ENCODE data around the gene RSU1. TPM values are rescaled to one million over a fixed set of nuclear protein-coding genes. Genes with fewer than 3 reads are reported as not detected.

Gene RSU1
- total RNA-seq, 2 experiments from 2014 or later, result 38.4 to 62.8 TPM

GRCh38 chr10:16809074-16809718 lies 8.0 kb downstream of the RSU1 start:
- H3K4me3 Mint-ChIP-seq, result no peak overlapping the region
- H3K27ac Mint-ChIP-seq, result no peak overlapping the region
- ChIA-PET CTCF (interaction anchor here (0.6 to 1.4 kb wide), 4 partner anchors 8 to 909 kb away, joined by 3 to 4 read pairs (median 4); partner anchors contain the start of gene RSU1), POLR2A (no interaction called here)
- peak; percentile 79 for DNase-seq
- intact Hi-C loops (cut with DNase I, micrococcal nuclease), result loop anchor here (2.0 to 5.0 kb wide), 2 partner anchors 30 to 262 kb away; no protein-coding TSS in a partner anchor
- ATAC-seq, result peak; percentile 94
- H3K27me3 Mint-ChIP-seq, result no peaks in the 10 kb centered on the region
- no peaks in the 10 kb centered on the region for H3K9me3 Mint-ChIP-seq (ENCODE audit: low read depth)
- peaks cover 9% of the 10 kb centered on the region for H3K4me1 Mint-ChIP-seq
- peaks cover 25% of the 10 kb centered on the region for H3K36me3 Mint-ChIP-seq (ENCODE audit: low read depth)

- no peaks in the 10 kb centered on the region for H3K27me3 Mint-ChIP-seq
- ATAC-seq (no peak), DNase-seq (no peak)
- ChIA-PET CTCF (interaction anchor here (3.2 kb wide), 1 partner anchor 11 kb away, joined by 13 read pairs; no protein-coding TSS in a partner anchor), POLR2A (no interaction called here)
- no peak overlapping the region for H3K4me3 Mint-ChIP-seq
- intact Hi-C loops (cut with DNase I, micrococcal nuclease), result no loop called here
- no peak overlapping the region for H3K27ac Mint-ChIP-seq
- H3K36me3 Mint-ChIP-seq (ENCODE audit: low read depth), result peaks cover 23% of the 10 kb centered on the region
- H3K9me3 Mint-ChIP-seq (ENCODE audit: low read depth), result no peaks in the 10 kb centered on the region
- H3K4me1 Mint-ChIP-seq, result peaks cover 27% of the 10 kb centered on the region
These were observed 13.1 kb downstream of the RSU1 start for GRCh38 chr10:16804123-16804522.

- intact Hi-C loops (cut with DNase I, micrococcal nuclease), result no loop called here
- H3K4me1 Mint-ChIP-seq, result peaks cover 31% of the 10 kb centered on the region
- CTCF ChIA-PET, result interaction anchor here (0.6 to 3.2 kb wide), 2 partner anchors 9 to 12 kb away, joined by 3 to 13 read pairs; no protein-coding TSS in a partner anchor
These were observed 13.8 kb downstream of the RSU1 start for GRCh38 chr10:16803464-16803863.

GRCh38 chr10:16799621-16800020 lies 17.6 kb downstream of the RSU1 start:
- Mint-ChIP-seq H3K4me3 (no peak overlapping the region), H3K27ac (peak overlapping the region; percentile 18), H3K27me3 (no peaks in the 10 kb centered on the region), H3K4me1 (peaks cover 40% of the 10 kb centered on the region), H3K9me3 (ENCODE audit: low read depth) (no peaks in the 10 kb centered on the region), H3K36me3 (ENCODE audit: low read depth) (peaks cover 25% of the 10 kb centered on the region)
- intact Hi-C loops (cut with DNase I, micrococcal nuclease), result no loop called here
- POLR2A ChIA-PET, result no interaction called here
- ATAC-seq, result peak; percentile 55
- CTCF ChIA-PET, result no interaction called here
- peak; percentile 56 for DNase-seq

More at GRCh38 chr10:16803464-16803863, 13.8 kb downstream of the RSU1 start:
- Mint-ChIP-seq H3K4me3 (no peak overlapping the region), H3K36me3 (ENCODE audit: low read depth) (peaks cover 29% of the 10 kb centered on the region), H3K27ac (no peak overlapping the region), H3K9me3 (ENCODE audit: low read depth) (no peaks in the 10 kb centered on the region), H3K27me3 (no peaks in the 10 kb centered on the region)
- POLR2A ChIA-PET, result no interaction called here
- DNase-seq, result no peak
- no peak for ATAC-seq

- H3K27ac Mint-ChIP-seq, result no peak overlapping the region
- intact Hi-C loops (cut with DNase I, micrococcal nuclease), result no loop called here
- H3K4me3 Mint-ChIP-seq, result no peak overlapping the region
- no peaks in the 10 kb centered on the region for H3K27me3 Mint-ChIP-seq
- H3K36me3 Mint-ChIP-seq (ENCODE audit: low read depth), result peaks cover 30% of the 10 kb centered on the region
- CTCF ChIA-PET, result no interaction called here
- H3K4me1 Mint-ChIP-seq, result peaks cover 38% of the 10 kb centered on the region
- ATAC-seq (no peak), DNase-seq (no peak)
- POLR2A ChIA-PET, result no interaction called here
- no peaks in the 10 kb centered on the region for H3K9me3 Mint-ChIP-seq (ENCODE audit: low read depth)
These were observed 18.7 kb downstream of the RSU1 start for GRCh38 chr10:16798571-16798970.

- Mint-ChIP-seq H3K36me3 (ENCODE audit: low read depth) (peaks cover 42% of the 10 kb centered on the region), H3K4me3 (no peak overlapping the region), H3K4me1 (peaks cover 29% of the 10 kb centered on the region), H3K27ac (no peak overlapping the region), H3K27me3 (no peaks in the 10 kb centered on the region), H3K9me3 (ENCODE audit: low read depth) (no peaks in the 10 kb centered on the region)
- ChIA-PET CTCF (interaction anchor here (1.4 kb wide), 1 partner anchor 18 kb away, joined by 3 read pairs; no protein-coding TSS in a partner anchor), POLR2A (interaction anchor here (0.7 kb wide), 1 partner anchor 437 kb away, joined by 4 read pairs; no protein-coding TSS in a partner anchor)
- intact Hi-C loops (cut with DNase I, micrococcal nuclease), result no loop called here
- DNase-seq (no peak), ATAC-seq (no peak)
These were observed 21.7 kb downstream of the RSU1 start for GRCh38 chr10:16795410-16796073.

- no peaks in the 10 kb centered on the region for H3K9me3 Mint-ChIP-seq (ENCODE audit: low read depth)
- H3K27ac Mint-ChIP-seq, result no peak overlapping the region
- ChIA-PET POLR2A (no interaction called here), CTCF (interaction anchor here (1.4 kb wide), 1 partner anchor 12 kb away, joined by 3 read pairs; no protein-coding TSS in a partner anchor)
- H3K27me3 Mint-ChIP-seq, result no peaks in the 10 kb centered on the region
- peaks cover 46% of the 10 kb centered on the region for H3K36me3 Mint-ChIP-seq (ENCODE audit: low read depth)
- intact Hi-C loops (cut with DNase I, micrococcal nuclease), result no loop called here
- DNase-seq (no peak), ATAC-seq (no peak)
- peaks cover 21% of the 10 kb centered on the region for H3K4me1 Mint-ChIP-seq
- no peak overlapping the region for H3K4me3 Mint-ChIP-seq
These were observed 23.2 kb downstream of the RSU1 start for GRCh38 chr10:16794005-16794404.

GRCh38 chr10:16792675-16793074 lies 24.5 kb downstream of the RSU1 start:
- no peak overlapping the region for H3K4me3 Mint-ChIP-seq
- POLR2A ChIA-PET, result no interaction called here
- peaks cover 45% of the 10 kb centered on the region for H3K36me3 Mint-ChIP-seq (ENCODE audit: low read depth)
- DNase-seq, result no peak
- H3K9me3 Mint-ChIP-seq (ENCODE audit: low read depth), result no peaks in the 10 kb centered on the region
- peaks cover 29% of the 10 kb centered on the region for H3K4me1 Mint-ChIP-seq
- no peak overlapping the region for H3K27ac Mint-ChIP-seq
- H3K27me3 Mint-ChIP-seq, result no peaks in the 10 kb centered on the region
- no peak for ATAC-seq
- CTCF ChIA-PET, result interaction anchor here (0.6 to 1.4 kb wide), 3 partner anchors 13 to 890 kb away, joined by 3 to 4 read pairs (median 3); no protein-coding TSS in a partner anchor
- intact Hi-C loops (cut with DNase I, micrococcal nuclease), result no loop called here

- peak overlapping the region; percentile 13 for H3K27ac Mint-ChIP-seq
- CTCF ChIA-PET, result no interaction called here
- peaks cover 6% of the 10 kb centered on the region for H3K9me3 Mint-ChIP-seq (ENCODE audit: low read depth)
These were observed 27.5 kb downstream of the RSU1 start for GRCh38 chr10:16789765-16790164.

GRCh38 chr10:16789261-16789660 lies 28.0 kb downstream of the RSU1 start:
- Mint-ChIP-seq H3K36me3 (ENCODE audit: low read depth) (peaks cover 49% of the 10 kb centered on the region), H3K27me3 (no peaks in the 10 kb centered on the region), H3K27ac (peak overlapping the region; percentile 13), H3K4me3 (no peak overlapping the region), H3K9me3 (ENCODE audit: low read depth) (peaks cover 9% of the 10 kb centered on the region), H3K4me1 (peaks cover 33% of the 10 kb centered on the region)
- CTCF ChIA-PET, result no interaction called here
- ATAC-seq (no peak), DNase-seq (no peak)
- intact Hi-C loops (cut with DNase I, micrococcal nuclease), result loop anchor here in 1 of 2 experiments (5.0 kb wide), 1 partner anchor 927 kb away; the partner anchor contains the start of gene MINDY3
- POLR2A ChIA-PET, result no interaction called here

More at GRCh38 chr10:16789765-16790164, 27.5 kb downstream of the RSU1 start:
- no peaks in the 10 kb centered on the region for H3K27me3 Mint-ChIP-seq
- intact Hi-C loops (cut with DNase I, micrococcal nuclease), result loop anchor here in 1 of 2 experiments (5.0 kb wide), 1 partner anchor 927 kb away; the partner anchor contains the start of gene MINDY3
- H3K4me1 Mint-ChIP-seq, result peaks cover 33% of the 10 kb centered on the region
- no peak overlapping the region for H3K4me3 Mint-ChIP-seq
- H3K36me3 Mint-ChIP-seq (ENCODE audit: low read depth), result peaks cover 52% of the 10 kb centered on the region
- POLR2A ChIA-PET, result no interaction called here
- DNase-seq (no peak), ATAC-seq (no peak)

GRCh38 chr10:16788778-16789177 lies 28.4 kb downstream of the RSU1 start:
- H3K4me1 Mint-ChIP-seq, result peaks cover 33% of the 10 kb centered on the region
- ChIA-PET CTCF (no interaction called here), POLR2A (no interaction called here)
- intact Hi-C loops (cut with DNase I, micrococcal nuclease), result loop anchor here in 1 of 2 experiments (5.0 kb wide), 1 partner anchor 926 kb away; the partner anchor contains the start of gene MINDY3
- DNase-seq (no peak), ATAC-seq (no peak)
- peaks cover 9% of the 10 kb centered on the region for H3K9me3 Mint-ChIP-seq (ENCODE audit: low read depth)
- H3K27ac Mint-ChIP-seq, result peak overlapping the region; percentile 96
- H3K4me3 Mint-ChIP-seq, result peak overlapping the region; percentile 63
- no peaks in the 10 kb centered on the region for H3K27me3 Mint-ChIP-seq
- H3K36me3 Mint-ChIP-seq (ENCODE audit: low read depth), result peaks cover 50% of the 10 kb centered on the region

Data from activated CD4-positive, alpha-beta T cell treated with anti-CD3 and anti-CD28 coated beads for 36 hours (primary cell).